ENCODE results near the gene PDS5A.
"Not testable (repeated sequence)": the region's sequence is repeated elsewhere in the genome, so short reads cannot be mapped to it uniquely, and the experiment has no call there.

The PDS5A gene

GRCh38 chr4:39792529-39792928 is 185.2 kb downstream of the PDS5A start:
- no peak overlapping the region for H3K27ac ChIP-seq (ENCODE audit: low read depth, low read length)
- H3K9me3 ChIP-seq (ENCODE audit: control insufficient read depth, insufficient read depth, low read length) = no peaks in the 10 kb centered on the region
- H3K4me3 ChIP-seq (ENCODE audit: low read length) = no peak overlapping the region
- no peaks in the 10 kb centered on the region for H4K20me1 ChIP-seq (ENCODE audit: control insufficient read depth, insufficient read depth, low read depth, low read length)
- no peak overlapping the region for H3K4me2 ChIP-seq (ENCODE audit: low read length)
- H3K4me1 ChIP-seq (ENCODE audit: control insufficient read depth, low read length) = no peaks in the 10 kb centered on the region
- no peak for TF ChIP-seq CTCF (IDR thresholded peaks at IDR 0.05; ENCODE audit: low read depth, low read length, poor library complexity, severe bottlenecking)
- TF ChIP-seq EZH2phosphoT487 (IDR thresholded peaks at IDR 0.05; ENCODE audit: borderline replicate concordance, low read length) = no peak
- no peaks in the 10 kb centered on the region for H3K27me3 ChIP-seq (ENCODE audit: control insufficient read depth, low read length)
- H3K9me2 ChIP-seq (replicated peaks; ENCODE audit: control insufficient read depth, low read length) = no peaks in the 10 kb centered on the region
- no peaks in the 10 kb centered on the region for H3K36me3 ChIP-seq (ENCODE audit: control insufficient read depth, low read length)
- no peaks in the 10 kb centered on the region for H3F3A ChIP-seq (ENCODE audit: control insufficient read depth, insufficient read depth)
- no peaks in the 10 kb centered on the region for H3K79me2 ChIP-seq (ENCODE audit: control insufficient read depth, low read length)

GRCh38 chr4:39792128-39792527 is 185.6 kb downstream of the PDS5A start:
- Histone ChIP-seq H3K4me2 (ENCODE audit: low read length) (no peak overlapping the region), H3F3A (ENCODE audit: control insufficient read depth, insufficient read depth) (no peaks in the 10 kb centered on the region), H3K9me3 (ENCODE audit: control insufficient read depth, insufficient read depth, low read length) (no peaks in the 10 kb centered on the region), H3K36me3 (ENCODE audit: control insufficient read depth, low read length) (no peaks in the 10 kb centered on the region), H4K20me1 (ENCODE audit: control insufficient read depth, insufficient read depth, low read depth, low read length) (no peaks in the 10 kb centered on the region), H3K27ac (ENCODE audit: low read depth, low read length) (no peak overlapping the region), H3K4me3 (ENCODE audit: low read length) (no peak overlapping the region), H3K9me2 (replicated peaks; ENCODE audit: control insufficient read depth, low read length) (no peaks in the 10 kb centered on the region), H3K4me1 (ENCODE audit: control insufficient read depth, low read length) (no peaks in the 10 kb centered on the region), H3K79me2 (ENCODE audit: control insufficient read depth, low read length) (no peaks in the 10 kb centered on the region), H3K27me3 (ENCODE audit: control insufficient read depth, low read length) (no peaks in the 10 kb centered on the region)
- TF ChIP-seq EZH2phosphoT487 (IDR thresholded peaks at IDR 0.05; ENCODE audit: borderline replicate concordance, low read length) (no peak), CTCF (IDR thresholded peaks at IDR 0.05; ENCODE audit: low read depth, low read length, poor library complexity, severe bottlenecking) (no peak)

- Histone ChIP-seq H3K4me2 (ENCODE audit: low read length) (no peak overlapping the region), H3K4me3 (ENCODE audit: low read length) (no peak overlapping the region), H3K27ac (ENCODE audit: low read depth, low read length) (no peak overlapping the region), H3K36me3 (ENCODE audit: control insufficient read depth, low read length) (no peaks in the 10 kb centered on the region), H3K79me2 (ENCODE audit: control insufficient read depth, low read length) (no peaks in the 10 kb centered on the region), H3K9me2 (replicated peaks; ENCODE audit: control insufficient read depth, low read length) (no peaks in the 10 kb centered on the region), H3K9me3 (ENCODE audit: control insufficient read depth, insufficient read depth, low read length) (no peaks in the 10 kb centered on the region), H3K27me3 (ENCODE audit: control insufficient read depth, low read length) (no peaks in the 10 kb centered on the region), H4K20me1 (ENCODE audit: control insufficient read depth, insufficient read depth, low read depth, low read length) (no peaks in the 10 kb centered on the region), H3F3A (ENCODE audit: control insufficient read depth, insufficient read depth) (no peaks in the 10 kb centered on the region), H3K4me1 (ENCODE audit: control insufficient read depth, low read length) (no peaks in the 10 kb centered on the region)
- TF ChIP-seq EZH2phosphoT487 (IDR thresholded peaks at IDR 0.05; ENCODE audit: borderline replicate concordance, low read length) (no peak), CTCF (IDR thresholded peaks at IDR 0.05; ENCODE audit: low read depth, low read length, poor library complexity, severe bottlenecking) (no peak)
These were observed 190.9 kb downstream of the PDS5A start for GRCh38 chr4:39786838-39787237.

- Histone ChIP-seq H3K79me2 (ENCODE audit: control insufficient read depth, low read length) (no peaks in the 10 kb centered on the region), H4K20me1 (ENCODE audit: control insufficient read depth, insufficient read depth, low read depth, low read length) (no peaks in the 10 kb centered on the region), H3K27me3 (ENCODE audit: control insufficient read depth, low read length) (no peaks in the 10 kb centered on the region), H3K27ac (ENCODE audit: low read depth, low read length) (no peak overlapping the region), H3K9me2 (replicated peaks; ENCODE audit: control insufficient read depth, low read length) (no peaks in the 10 kb centered on the region), H3K36me3 (ENCODE audit: control insufficient read depth, low read length) (no peaks in the 10 kb centered on the region), H3K9me3 (ENCODE audit: control insufficient read depth, insufficient read depth, low read length) (no peaks in the 10 kb centered on the region), H3K4me2 (ENCODE audit: low read length) (no peak overlapping the region), H3K4me3 (ENCODE audit: low read length) (no peak overlapping the region), H3F3A (ENCODE audit: control insufficient read depth, insufficient read depth) (0 out of 2 replicates have a peak, but pooled peaks cover 4% of the 10 kb centered on the region), H3K4me1 (ENCODE audit: control insufficient read depth, low read length) (no peaks in the 10 kb centered on the region)
- no peak for TF ChIP-seq CTCF (IDR thresholded peaks at IDR 0.05; ENCODE audit: low read depth, low read length, poor library complexity, severe bottlenecking)
- no peak for TF ChIP-seq EZH2phosphoT487 (IDR thresholded peaks at IDR 0.05; ENCODE audit: borderline replicate concordance, low read length)
These were observed 192.6 kb downstream of the PDS5A start for GRCh38 chr4:39785083-39785482.

GRCh38 chr4:39781988-39782387 is 195.7 kb downstream of the PDS5A start:
- H3F3A ChIP-seq (ENCODE audit: control insufficient read depth, insufficient read depth); H3K27me3 ChIP-seq (ENCODE audit: control insufficient read depth, low read length); H3K9me3 ChIP-seq (ENCODE audit: control insufficient read depth, insufficient read depth, low read length); H3K79me2 ChIP-seq (ENCODE audit: control insufficient read depth, low read length); H3K4me1 ChIP-seq (ENCODE audit: control insufficient read depth, low read length); H3K27ac ChIP-seq (ENCODE audit: low read depth, low read length); H3K4me2 ChIP-seq (ENCODE audit: low read length); H3K9me2 ChIP-seq (replicated peaks; ENCODE audit: control insufficient read depth, low read length); H3K4me3 ChIP-seq (ENCODE audit: low read length); H4K20me1 ChIP-seq (ENCODE audit: control insufficient read depth, insufficient read depth, low read depth, low read length): not testable (repeated sequence)
- H3K36me3 ChIP-seq (ENCODE audit: control insufficient read depth, low read length) = peaks cover 24% of the 10 kb centered on the region
